HG03280 (cell line): ENCODE data around the gene RBM6.
"Not testable (repeated sequence)": the region's sequence is repeated elsewhere in the genome, so short reads cannot be mapped to it uniquely, and the experiment has no call there.

Experiments
- ATAC-seq: cut with Tn5 transposase; IDR thresholded peaks from one replicate; pipeline ENCODE4 v1.9.1; 2021; ENCODE audit warnings: mild to moderate bottlenecking, moderate library complexity; ENCODE audit not compliant: unreplicated experiment

Gene RBM6

DNA sequence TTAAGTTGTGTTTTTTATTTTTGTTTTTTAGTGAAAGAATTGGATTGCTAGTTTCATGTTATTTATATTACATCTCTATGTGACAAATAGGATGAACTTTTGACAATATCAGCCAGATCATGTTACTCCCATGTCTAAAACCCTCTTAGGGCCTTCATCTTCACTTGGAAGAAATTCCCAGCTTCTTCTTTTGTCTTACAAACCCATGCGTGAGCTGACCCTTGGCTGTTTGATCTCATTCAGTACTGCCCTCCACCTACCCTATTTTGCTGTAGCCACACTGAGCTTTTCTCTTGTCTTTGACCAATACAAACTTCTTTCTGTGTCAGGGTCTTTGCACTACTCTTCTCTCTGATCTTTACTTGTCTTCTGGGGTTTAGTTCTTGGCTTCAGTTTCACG lies 37.0 kb downstream of the RBM6 start:
- ATAC-seq, result no peak

DNA sequence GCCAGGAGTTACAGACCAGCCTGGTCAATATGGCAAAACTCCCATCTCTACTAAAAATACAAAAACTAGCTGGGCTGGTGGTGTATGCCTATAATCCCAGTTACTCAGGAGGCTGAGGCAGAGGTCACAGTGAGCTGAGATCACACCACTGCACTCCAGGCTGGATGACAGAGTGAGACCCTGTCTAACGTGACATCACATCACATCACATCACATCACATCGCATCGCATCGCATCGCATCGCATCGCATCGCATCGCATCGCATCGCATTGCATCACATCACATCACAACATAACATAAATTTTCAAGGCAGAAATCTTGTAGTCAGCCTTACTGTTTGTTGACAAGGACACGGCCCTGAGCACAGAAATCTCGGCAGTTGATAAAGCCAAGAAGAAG lies 44.4 kb downstream of the RBM6 start:
- ATAC-seq, result no peak

DNA sequence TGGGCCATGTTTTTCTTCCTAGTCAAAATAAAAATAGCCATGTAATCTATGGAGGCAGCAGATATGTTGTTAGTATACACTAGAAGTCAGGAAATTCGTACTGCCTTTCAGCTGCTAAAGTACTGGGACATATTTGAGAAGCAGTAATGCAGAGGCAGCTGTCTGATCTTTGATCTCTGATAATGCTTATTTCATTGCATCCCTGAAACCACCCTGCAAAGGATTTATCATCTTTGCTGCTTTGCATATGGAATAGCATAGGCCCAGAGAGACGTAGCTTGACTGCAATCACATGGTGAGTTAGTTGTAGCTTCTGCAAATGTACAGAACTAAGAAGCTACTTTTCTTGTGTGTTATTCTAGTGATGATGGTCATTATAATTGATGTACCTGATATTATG lies 52.4 kb downstream of the RBM6 start:
- ATAC-seq, result no peak

DNA sequence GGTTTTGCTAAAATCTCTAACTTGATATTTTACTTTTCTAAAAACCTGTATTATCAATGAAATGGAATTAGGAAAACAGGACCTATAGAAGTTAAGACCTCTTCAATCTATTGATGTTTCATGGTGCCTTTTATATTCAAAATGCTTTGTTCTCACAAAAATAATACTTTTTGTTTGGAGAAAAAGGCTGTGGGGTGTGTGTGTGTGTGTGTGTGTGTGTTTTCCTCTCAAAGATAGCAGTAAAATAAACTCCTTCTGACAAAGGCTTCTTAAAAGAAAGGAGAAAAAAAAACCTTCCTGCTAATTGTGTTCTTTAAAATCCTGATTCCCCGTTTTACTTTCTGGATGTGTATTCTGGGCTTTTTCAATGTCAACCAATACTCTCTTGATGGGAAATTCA lies 54.5 kb downstream of the RBM6 start:
- no peak for ATAC-seq

DNA sequence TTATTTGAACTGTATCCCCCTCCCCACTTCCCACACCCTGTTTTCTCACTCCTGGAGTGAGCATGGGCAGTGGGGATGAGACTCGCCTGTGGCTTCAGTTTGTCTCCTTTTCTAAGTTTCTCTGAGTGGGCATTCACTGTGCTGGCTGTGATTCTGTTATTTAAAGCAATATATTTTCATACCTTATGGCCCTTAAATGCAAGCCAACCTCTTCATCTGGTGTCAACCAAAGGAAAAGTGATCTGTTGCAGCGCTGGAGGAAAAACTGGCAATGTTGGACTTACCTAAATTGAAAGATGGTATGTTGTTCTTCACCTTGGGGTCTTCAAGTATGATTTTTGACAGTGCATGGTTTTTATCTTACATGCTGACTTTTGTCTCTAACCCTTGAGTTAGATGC lies 56.1 kb downstream of the RBM6 start:
- no peak for ATAC-seq

DNA sequence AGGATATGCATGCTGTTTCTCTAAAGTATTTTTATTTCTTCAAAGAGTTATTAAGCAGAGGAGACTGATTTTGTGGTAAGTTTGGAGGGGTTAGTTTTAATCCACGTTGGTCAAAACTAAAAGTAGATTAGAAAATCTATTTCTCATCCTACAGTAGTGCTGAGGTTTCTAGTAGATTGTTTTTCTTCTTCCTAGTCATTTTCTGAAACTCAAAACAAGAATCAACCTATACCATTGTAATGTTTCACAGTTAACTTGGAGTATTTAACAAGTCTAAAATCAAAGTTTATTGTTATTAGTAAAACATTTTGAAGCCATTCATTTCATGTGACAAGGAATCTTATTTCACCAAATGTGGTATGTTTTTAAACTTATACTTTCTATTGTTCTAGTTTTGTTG lies 57.9 kb downstream of the RBM6 start:
- ATAC-seq, result no peak

DNA sequence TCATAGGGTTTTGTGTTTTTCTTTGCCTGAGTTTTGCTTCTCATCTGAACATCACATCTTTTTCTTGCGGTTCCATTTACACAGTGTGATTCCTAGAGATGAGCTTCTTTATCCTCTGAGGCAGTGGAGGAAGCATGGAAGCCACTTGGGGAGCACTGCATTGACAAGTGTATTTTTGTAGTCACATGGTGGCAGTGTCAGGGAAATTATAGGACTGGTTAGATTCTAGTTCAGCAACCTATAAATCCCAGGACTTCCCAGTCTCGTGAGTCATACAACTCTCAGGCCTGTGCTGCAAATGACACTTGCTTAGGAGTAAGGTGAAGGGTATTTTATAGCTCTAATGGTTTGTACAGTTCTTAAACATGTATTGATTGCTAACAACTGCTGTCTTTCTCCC lies 58.4 kb downstream of the RBM6 start:
- no peak for ATAC-seq

DNA sequence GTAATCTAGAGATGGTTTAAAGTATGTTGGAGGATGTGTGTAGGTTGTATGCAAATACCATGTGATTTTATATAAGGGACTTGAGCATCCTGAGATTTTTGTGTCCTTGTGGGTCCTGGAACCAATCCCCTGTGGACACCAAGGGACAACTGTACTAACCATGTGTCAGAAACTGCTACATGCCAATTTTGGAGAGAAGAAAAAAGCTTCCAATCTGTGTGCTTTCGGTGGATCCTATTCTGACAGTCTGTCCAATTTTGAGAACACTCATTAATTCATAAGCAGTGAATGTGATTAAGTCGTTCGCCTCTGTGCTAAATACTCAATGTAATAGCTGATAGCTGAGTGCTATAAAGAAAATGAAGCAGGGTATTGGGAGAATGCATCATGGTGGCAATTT lies 61.6 kb downstream of the RBM6 start:
- ATAC-seq, result no peak

DNA sequence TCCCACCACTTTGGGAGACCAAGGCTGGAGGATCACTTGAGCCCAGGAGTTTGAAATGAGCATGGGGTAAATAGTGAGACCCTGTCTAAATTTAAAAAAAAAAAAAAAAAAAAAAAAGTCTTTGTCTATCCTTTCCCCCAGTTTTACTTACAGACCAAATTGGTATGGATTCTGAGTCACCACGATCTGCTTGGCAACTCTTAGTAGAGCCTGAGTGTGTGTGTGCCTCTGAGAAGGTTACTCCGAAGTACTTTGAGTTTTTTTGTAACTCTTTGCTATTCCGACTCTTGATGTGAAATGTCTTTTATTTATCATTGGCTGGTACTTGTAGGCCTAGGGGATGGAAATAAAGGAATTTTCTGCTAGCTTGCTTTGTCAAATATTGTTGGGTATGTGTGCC lies 63.3 kb downstream of the RBM6 start:
- no peak for ATAC-seq

DNA sequence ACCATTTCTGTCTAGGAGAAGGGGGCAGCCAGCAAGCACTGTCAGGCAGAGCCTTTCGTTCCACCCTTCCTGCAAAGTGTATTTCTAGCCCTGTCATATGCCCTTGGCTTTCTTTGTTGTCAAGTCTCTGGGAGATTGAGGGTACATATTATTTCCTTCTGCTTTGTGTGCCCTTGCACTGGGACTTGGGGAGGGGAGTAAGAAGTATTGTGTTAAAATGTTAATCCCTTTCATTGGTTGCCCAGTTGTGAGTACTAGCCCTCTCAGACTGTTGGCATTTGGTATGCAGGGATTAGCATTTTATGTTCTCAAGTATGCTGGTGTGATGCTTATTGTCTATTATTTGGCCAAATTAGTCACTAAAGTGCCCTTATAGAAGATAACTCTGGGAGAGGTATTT lies 63.9 kb downstream of the RBM6 start:
- no peak for ATAC-seq

DNA sequence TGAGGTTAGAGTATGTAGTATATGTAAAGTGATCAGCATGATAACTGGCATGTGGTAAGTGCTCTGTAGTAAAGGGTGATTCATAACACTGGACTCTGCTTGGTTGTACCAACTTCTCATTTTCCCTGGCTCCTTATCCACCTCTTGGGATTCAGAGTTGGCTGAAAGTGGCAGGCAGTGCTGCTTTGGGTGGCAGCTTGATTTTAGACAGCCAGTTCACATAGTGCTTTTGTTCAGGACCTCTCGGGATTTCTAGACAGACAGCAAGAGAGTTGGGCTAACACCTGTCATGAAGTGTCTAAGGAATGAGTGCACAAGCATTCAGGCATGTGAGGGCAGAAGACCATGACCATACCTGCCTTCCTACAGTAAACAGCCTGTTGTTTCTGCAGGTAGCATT lies 69.0 kb downstream of the RBM6 start:
- no peak for ATAC-seq

DNA sequence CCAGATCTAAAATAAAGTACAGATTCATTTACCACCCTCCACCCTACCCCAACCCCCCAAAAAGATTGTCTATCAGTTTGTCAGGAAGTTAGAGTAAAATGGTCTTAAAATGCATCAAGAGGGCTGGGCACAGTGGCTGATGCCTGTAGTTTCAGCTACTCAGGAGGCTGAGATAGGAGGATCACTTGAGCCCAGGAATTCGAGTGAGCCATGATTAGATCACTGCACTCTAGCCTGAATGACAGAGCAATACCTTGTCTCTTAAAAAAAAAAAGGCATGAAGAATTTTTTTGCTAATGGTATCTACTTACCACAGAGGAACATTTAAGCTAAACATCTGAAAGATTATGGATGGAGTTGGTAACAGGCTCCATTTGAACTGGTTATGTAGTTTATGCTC lies 71.0 kb downstream of the RBM6 start:
- ATAC-seq, result no peak

DNA sequence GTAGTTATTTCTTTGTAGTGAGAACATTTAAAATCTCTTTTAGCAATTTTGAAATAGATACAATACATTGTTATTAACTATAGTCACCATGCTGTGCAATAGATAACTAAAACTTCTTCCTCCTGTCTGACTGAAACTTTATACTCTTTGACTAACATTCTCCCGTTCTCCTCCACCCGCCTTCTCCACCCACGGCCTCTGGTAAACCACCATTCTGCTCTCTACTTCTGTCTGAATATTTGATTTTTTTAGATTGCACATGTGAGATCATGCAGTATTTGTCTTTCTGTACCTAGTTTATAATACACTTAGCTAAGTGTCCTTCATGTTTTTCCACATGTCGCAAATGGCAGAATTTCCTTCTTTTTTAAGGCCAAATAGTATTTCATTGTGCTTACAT lies 76.0 kb downstream of the RBM6 start:
- ATAC-seq, result no peak

DNA sequence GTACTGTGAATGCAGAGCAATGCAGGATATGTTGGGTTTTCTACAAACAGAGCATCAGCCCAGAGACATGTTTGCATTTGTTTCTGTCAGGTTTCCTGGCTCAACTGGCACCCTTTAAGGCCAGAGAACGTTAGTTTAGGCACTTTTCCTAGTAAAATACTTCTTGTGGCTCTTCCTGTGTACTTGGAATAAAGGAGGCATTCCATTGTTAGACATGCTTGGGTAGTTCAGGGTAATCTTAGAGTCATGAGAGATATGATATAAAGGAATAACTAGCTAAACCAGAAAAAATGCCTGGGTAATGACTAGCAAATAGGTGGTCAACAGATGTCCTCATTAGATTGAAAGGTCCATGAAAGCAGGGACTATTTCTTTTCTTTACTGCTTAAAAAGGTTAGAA lies 88.4 kb downstream of the RBM6 start:
- ATAC-seq, result no peak

DNA sequence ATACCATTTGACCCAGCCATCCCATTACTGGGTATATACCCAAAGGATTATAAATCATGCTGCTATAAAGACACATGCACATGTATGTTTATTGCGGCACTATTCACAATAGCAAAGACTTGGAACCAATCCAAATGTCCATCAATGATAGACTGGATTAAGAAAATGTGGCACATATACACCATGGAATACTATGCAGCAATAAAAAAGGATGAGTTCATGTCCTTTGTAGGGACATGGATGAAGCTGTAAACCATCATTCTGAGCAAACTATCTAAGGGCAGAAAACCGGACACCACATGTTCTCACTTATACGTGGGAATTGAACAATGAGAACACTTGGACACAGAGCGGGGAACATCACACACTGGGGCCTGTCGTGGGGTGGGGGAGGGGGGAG lies 91.3 kb downstream of the RBM6 start:
- ATAC-seq, result not testable (repeated sequence)

DNA sequence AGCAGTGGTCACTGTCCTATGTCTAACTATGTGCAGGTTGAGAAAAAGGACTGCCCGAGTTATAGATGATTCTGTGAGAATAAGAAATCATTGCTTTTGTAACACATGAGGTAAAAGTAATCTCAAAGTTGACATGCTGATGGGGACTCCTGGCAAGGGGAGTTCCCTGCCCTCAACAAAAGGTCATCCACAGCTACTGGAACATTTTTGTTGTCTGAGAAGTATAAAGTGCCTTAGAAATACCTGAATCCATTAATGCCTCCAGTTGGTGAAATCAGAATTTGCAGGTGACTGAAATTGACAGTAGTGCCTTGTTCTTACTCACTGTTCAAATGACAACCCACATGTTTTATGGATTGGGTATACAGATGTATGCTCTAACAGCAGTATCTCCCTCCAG lies 105.0 kb downstream of the RBM6 start:
- no peak for ATAC-seq

DNA sequence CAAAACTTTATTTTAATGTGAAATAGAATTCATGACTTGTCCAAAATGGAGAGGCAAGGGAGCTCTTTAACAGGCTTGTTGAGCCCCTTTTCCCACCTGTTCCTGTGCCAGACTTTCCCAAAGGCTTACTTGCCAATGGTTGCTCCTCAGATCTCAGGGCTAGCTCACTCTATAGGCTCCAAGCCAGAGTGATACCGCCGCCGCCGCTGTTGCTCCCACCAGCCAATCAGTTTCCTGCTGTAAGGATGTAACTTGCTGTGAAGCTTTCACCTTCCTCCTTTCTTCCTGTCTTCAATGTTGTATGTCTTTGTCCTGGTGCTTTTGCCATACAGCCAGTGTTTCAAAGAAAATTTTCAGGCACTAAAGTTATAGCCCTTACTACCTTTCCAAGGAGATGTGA lies 107.5 kb downstream of the RBM6 start:
- no peak for ATAC-seq

DNA sequence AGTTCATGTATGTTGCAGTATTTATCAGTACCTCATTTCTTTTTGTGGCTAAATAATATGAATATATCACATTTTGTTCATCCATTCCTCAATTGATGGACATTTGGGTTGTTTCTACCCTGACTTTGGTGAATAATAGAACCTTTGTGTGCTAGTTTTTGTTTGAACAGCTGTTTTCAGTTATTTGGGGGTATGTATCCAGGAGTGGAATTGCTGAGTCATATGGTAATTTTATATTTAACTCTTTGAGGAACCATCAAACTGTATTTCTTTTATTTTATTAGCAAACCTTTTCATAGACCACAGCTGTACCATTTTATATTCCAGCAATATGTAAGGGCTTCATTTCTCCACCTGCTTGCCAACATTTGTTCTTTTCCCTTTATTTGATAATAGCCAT lies 110.4 kb downstream of the RBM6 start:
- ATAC-seq, result no peak

DNA sequence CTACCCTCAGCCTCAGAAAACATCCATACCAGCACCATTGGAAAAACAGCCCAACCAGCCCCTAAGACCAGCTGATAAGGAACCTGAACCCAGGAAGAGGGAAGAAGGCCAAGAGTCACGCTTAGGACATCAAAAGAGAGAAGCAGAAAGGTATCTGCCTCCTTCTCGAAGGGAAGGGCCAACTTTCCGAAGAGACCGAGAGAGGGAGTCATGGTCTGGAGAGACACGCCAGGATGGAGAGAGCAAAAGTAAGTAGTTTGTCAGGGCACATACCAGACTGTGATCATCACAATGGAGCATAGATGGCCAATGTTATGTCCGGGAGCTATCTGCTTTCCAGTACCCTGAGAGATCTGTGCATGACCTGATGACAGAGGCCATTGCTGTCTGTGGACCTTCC lies 117.8 kb downstream of the RBM6 start:
- no peak for ATAC-seq

DNA sequence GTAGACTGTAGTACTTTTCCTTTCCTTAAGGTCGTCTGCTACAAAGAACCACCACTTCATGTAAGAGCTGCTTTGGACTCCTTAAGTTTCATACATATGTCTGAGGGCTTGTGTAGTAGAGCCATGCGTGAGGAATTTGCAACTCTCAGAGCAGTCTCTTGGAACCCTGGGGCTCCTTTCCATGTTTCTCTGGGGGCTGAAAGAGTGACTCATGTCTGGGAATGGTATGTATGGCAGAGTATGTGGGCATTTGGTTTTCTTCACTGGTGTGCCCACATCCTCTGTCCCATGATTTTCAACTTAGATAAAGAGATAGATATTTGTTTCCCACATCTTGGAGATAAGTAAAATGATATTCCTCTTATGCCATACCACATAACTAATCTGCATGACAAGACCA lies 128.2 kb downstream of the RBM6 start:
- ATAC-seq, result no peak

DNA sequence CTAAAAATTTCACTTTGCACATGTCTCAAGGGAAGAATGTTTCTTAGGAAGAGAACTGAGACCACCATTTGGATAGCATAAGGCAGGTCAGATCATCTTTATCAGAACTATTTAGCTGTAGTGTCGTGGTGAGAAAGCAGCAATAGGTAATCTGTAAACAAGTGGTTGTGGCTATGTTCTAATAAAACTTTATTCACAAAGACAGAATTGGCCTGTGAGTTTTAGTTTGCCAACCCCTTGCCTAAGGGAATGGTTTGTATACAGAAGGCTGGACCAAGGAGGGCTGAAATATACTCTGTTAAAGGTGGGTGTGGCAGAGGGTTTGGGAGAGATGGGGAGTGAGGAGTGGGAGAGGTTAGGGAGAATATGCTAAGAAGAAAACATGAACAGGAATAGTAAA lies 138.1 kb downstream of the RBM6 start:
- ATAC-seq, result no peak

DNA sequence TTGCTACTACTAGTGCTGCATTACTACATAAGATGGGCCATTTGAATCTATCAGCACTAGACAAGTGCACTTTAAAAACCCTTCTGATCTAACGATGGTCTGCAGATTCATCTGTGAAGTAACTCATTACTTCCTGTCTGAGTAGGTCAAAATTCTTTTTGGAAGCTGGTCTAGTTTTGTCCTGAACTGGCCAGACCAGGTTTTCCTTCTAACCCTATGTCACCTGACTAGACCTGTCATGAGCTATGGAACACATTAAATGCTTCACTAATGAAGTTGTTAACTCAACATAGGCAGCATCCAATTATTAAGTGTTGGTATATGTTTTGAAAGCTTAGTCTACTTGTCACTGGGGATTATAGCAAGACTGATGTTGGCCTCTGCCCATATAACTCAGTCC lies 138.7 kb downstream of the RBM6 start:
- no peak for ATAC-seq

DNA sequence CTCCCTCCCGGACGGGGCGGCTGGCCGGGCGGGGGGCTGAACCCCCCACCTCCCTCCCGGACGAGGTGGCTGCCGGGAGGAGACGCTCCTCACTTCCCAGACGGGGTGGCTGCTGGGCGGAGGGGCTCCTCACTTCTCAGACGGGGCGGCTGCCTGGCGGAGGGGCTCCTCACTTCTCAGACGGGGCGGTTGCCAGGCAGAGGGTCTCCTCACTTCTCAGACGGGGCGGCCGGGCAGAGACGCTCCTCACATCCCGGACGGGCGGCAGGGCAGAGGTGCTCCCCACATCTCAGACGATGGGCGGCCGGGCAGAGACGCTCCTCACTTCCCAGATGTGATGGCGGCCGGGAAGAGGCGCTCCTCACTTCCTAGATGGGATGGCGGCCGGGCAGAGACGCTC lies 145.0 kb downstream of the RBM6 start:
- not testable (repeated sequence) for ATAC-seq
